GM12892 (cell line): ENCODE measurements around the gene ERC1.

ENCODE experiments used
- POLR2A ChIP-seq: IDR thresholded peaks from 2 replicates; pipeline ENCODE4 v1.6.1; 2011; ENCODE audit warnings: low read depth, low read length, control low read depth
- POLR2AphosphoS5 ChIP-seq: IDR thresholded peaks from 2 replicates; pipeline ENCODE4 v1.6.1; 2011; ENCODE audit warnings: low read depth, low read length, control low read depth
- TAF1 ChIP-seq: IDR thresholded peaks from 2 replicates; pipeline ENCODE4 v1.6.1; 2011; ENCODE audit warnings: low read depth, mild to moderate bottlenecking, control low read depth, low read length, borderline replicate concordance

GRCh38 chr12:1465990-1466389 lies 475.0 kb downstream of the ERC1 start:
- TF ChIP-seq POLR2AphosphoS5 (no peak), POLR2A (no peak), TAF1 (no peak)
